ENCODE data around the gene MTFMT. TPM values are rescaled to one million over a fixed set of nuclear protein-coding genes. Genes with fewer than 3 reads are reported as not detected.

MTFMT gene
- total RNA-seq, 1 donor from 2014 or later, result 30.3 TPM

DNA sequence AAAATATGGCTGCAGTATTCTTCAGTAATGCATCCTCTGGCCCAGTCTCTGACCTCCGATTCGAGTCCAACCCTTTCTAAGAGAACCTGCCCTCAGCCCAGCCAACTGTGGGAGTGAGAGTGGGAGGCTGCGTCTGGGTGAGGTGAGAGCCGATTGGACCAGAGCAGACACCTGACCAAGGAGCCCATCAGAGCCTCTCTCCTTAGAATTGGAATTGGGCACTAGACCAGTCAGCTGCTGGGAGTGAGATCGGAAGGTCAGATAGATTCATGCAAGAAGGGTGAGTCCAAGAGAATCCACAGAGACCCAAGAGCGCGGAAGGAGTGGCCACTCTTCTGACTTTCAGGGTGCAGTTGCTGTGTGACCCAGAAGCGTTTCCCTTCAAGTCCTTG, 28.1 kb upstream of the MTFMT start:
- Mint-ChIP-seq H3K4me1 (peaks cover 17% of the 10 kb centered on the region), H3K4me3 (no peak overlapping the region), H3K27ac (no peak overlapping the region), H3K27me3 (ENCODE audit: insufficient read depth, low read depth) (peaks cover 2% of the 10 kb centered on the region), H3K9me3 (peaks cover 4% of the 10 kb centered on the region), H3K36me3 (no peaks in the 10 kb centered on the region)
- TF ChIP-seq EZH2phosphoT487 (IDR thresholded peaks at IDR 0.05), result no peak
- Histone ChIP-seq H3F3A (ENCODE audit: low read depth) (peaks cover 2% of the 10 kb centered on the region), H3K4me2 (no peak overlapping the region), H3K9ac (no peak overlapping the region), H3K4me3 (no peak overlapping the region), H3K79me2 (ENCODE audit: low read depth) (no peaks in the 10 kb centered on the region), H3K9me3 (ENCODE audit: low read depth) (no peaks in the 10 kb centered on the region), H4K20me1 (ENCODE audit: low read depth) (peaks cover 8% of the 10 kb centered on the region), H3K36me3 (no peaks in the 10 kb centered on the region), H2AFZ (replicated peaks) (no peak overlapping the region), H3K27ac (no peak overlapping the region), H3K27me3 (no peaks in the 10 kb centered on the region), H3K4me1 (no peaks in the 10 kb centered on the region)
- no peak for DNase-seq (ENCODE audit: low spot score)

DNA sequence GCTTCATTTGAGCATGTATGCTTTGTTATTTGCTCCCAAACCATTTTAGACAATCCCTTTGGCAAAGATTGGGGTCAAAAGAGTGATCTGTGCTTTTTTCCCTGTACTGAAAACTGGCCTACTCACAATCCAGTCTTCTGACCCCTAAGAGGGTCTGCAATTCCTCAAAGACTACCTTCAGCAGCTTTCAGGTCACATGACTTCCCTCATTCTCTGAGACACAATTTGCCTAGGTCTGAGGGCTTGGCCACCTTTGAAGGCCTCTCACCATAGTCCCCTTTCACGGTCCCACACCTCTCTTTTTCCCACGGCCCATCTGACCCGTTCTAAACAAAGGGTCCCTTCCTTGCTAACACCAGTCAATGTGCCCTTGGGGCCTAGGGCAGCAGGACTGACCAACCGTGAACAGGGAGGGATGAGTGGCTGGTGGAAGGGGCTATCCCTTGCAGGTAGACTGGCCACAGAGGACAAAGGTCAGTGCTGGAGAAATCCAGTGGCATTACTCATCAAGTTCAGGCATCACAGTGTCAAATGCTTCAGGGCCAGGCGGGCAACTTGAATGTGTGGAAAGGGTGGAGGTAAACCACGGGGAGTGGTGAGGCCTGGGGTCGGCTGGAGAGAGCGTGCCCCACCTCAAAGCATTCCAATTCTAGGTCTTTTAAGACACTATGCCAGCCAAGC, 27.6 kb upstream of the MTFMT start:
- Histone ChIP-seq H3K9ac (no peak overlapping the region), H3F3A (ENCODE audit: low read depth) (peaks cover 2% of the 10 kb centered on the region), H3K27me3 (no peaks in the 10 kb centered on the region), H3K36me3 (no peaks in the 10 kb centered on the region), H3K9me3 (ENCODE audit: low read depth) (no peaks in the 10 kb centered on the region), H4K20me1 (ENCODE audit: low read depth) (peaks cover 8% of the 10 kb centered on the region), H3K4me3 (no peak overlapping the region), H3K79me2 (ENCODE audit: low read depth) (no peaks in the 10 kb centered on the region), H3K4me2 (no peak overlapping the region), H3K27ac (no peak overlapping the region), H3K4me1 (no peaks in the 10 kb centered on the region), H2AFZ (replicated peaks) (no peak overlapping the region)
- DNase-seq (ENCODE audit: low spot score), result no peak
- Mint-ChIP-seq H3K9me3 (peaks cover 4% of the 10 kb centered on the region), H3K4me3 (peak overlapping the region; percentile 5), H3K27me3 (ENCODE audit: insufficient read depth, low read depth) (peaks cover under 1% of the 10 kb centered on the region), H3K27ac (no peak overlapping the region), H3K4me1 (peaks cover 17% of the 10 kb centered on the region), H3K36me3 (no peaks in the 10 kb centered on the region)
- no peak for TF ChIP-seq EZH2 (IDR thresholded peaks at IDR 0.05)
- TF ChIP-seq EZH2phosphoT487 (IDR thresholded peaks at IDR 0.05), result no peak
- TF ChIP-seq, protein P1, sequence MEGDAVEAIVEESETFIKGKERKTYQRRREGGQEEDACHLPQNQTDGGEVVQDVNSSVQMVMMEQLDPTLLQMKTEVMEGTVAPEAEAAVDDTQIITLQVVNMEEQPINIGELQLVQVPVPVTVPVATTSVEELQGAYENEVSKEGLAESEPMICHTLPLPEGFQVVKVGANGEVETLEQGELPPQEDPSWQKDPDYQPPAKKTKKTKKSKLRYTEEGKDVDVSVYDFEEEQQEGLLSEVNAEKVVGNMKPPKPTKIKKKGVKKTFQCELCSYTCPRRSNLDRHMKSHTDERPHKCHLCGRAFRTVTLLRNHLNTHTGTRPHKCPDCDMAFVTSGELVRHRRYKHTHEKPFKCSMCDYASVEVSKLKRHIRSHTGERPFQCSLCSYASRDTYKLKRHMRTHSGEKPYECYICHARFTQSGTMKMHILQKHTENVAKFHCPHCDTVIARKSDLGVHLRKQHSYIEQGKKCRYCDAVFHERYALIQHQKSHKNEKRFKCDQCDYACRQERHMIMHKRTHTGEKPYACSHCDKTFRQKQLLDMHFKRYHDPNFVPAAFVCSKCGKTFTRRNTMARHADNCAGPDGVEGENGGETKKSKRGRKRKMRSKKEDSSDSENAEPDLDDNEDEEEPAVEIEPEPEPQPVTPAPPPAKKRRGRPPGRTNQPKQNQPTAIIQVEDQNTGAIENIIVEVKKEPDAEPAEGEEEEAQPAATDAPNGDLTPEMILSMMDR (IDR thresholded peaks at IDR 0.05), result no peak

DNA sequence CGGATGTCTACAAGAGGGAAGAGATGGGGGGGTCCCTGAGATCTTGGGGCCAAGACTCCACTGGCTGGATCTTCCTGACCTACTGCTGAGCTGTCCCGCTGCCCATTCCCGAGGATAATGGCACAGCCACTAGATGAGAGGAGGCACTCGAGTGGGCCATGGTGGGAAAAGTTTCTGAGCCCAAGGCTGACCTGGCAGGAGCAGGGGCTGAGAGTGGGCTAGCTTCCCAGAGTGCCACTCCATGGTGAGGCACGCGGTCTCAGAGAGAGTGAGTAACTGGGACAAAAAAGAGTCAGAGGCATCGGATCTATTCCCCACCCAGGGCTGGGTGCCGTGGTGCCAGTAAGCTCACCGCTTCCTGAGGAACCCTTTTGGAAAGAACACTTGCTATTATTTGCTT, 26.7 kb upstream of the MTFMT start:
- DNase-seq (ENCODE audit: low spot score), result no peak
- peak overlapping the region; percentile 48 for H3K27ac Mint-ChIP-seq
- H4K20me1 ChIP-seq (ENCODE audit: low read depth), result peaks cover 8% of the 10 kb centered on the region
- H3F3A ChIP-seq (ENCODE audit: low read depth), result peaks cover 2% of the 10 kb centered on the region
- no peaks in the 10 kb centered on the region for H3K36me3 Mint-ChIP-seq
- peaks cover 17% of the 10 kb centered on the region for H3K4me1 Mint-ChIP-seq
- H3K27me3 Mint-ChIP-seq (ENCODE audit: insufficient read depth, low read depth), result no peaks in the 10 kb centered on the region
- TF ChIP-seq, protein P1 (IDR thresholded peaks at IDR 0.05), result no peak
- TF ChIP-seq EZH2phosphoT487 (IDR thresholded peaks at IDR 0.05) (no peak), EZH2 (IDR thresholded peaks at IDR 0.05) (no peak)
- H3K9ac ChIP-seq, result no peak overlapping the region
- no peak overlapping the region for H2AFZ ChIP-seq (replicated peaks)
- no peak overlapping the region for H3K4me3 Mint-ChIP-seq
- no peaks in the 10 kb centered on the region for H3K4me1 ChIP-seq
- no peaks in the 10 kb centered on the region for H3K36me3 ChIP-seq
- no peak overlapping the region for H3K27ac ChIP-seq
- H3K4me3 ChIP-seq, result no peak overlapping the region
- no peak overlapping the region for H3K4me2 ChIP-seq
- H3K79me2 ChIP-seq (ENCODE audit: low read depth), result no peaks in the 10 kb centered on the region
- peaks cover 4% of the 10 kb centered on the region for H3K9me3 Mint-ChIP-seq
- H3K27me3 ChIP-seq, result no peaks in the 10 kb centered on the region
- no peaks in the 10 kb centered on the region for H3K9me3 ChIP-seq (ENCODE audit: low read depth)

DNA sequence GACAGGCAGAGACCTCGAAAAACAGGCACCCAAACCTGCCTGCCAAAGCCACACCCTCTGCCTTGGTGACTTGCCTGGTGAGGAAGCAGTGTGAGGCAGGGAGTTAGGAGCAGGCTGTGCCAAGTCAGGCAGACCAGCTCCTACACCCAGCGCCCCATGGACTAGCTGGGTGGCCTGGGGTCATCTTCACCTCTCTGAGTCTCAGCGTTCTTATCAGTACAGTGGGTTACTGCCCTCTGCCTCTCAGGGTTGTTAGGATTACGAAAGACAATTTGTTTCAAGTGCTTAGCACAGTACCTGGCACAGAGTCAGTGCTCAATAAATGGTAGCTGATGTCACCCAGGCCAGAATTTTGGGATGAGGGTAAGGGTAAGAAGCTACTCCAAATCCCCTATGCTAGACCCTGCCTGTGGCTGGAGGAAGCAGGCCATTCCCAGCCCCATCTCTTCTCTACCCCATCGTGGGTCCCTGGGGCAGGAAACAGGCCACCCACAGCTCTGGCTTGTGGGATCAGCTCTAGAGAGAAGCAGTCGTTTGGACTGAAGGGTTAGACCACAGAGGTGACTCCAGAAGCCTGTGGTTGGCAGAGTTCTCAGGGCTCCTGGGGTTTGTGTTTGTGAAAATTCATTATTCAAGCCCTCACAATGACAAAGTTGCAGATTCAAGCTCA, 25.9 kb upstream of the MTFMT start:
- H3K4me2 ChIP-seq, result no peak overlapping the region
- H3K36me3 ChIP-seq, result no peaks in the 10 kb centered on the region
- peaks cover 2% of the 10 kb centered on the region for H3K27me3 ChIP-seq
- H3K4me1 ChIP-seq, result no peaks in the 10 kb centered on the region
- Mint-ChIP-seq H3K36me3 (no peaks in the 10 kb centered on the region), H3K4me1 (peaks cover 19% of the 10 kb centered on the region), H3K9me3 (peaks cover 4% of the 10 kb centered on the region), H3K27ac (peak overlapping the region; percentile 4), H3K4me3 (no peak overlapping the region), H3K27me3 (ENCODE audit: insufficient read depth, low read depth) (no peaks in the 10 kb centered on the region)
- no peak overlapping the region for H3K4me3 ChIP-seq
- H3F3A ChIP-seq (ENCODE audit: low read depth), result peaks cover 2% of the 10 kb centered on the region
- H3K27ac ChIP-seq, result no peak overlapping the region
- no peak for DNase-seq (ENCODE audit: low spot score)
- H3K9ac ChIP-seq, result no peak overlapping the region
- H3K9me3 ChIP-seq (ENCODE audit: low read depth), result no peaks in the 10 kb centered on the region
- TF ChIP-seq EZH2phosphoT487 (IDR thresholded peaks at IDR 0.05) (no peak), EZH2 (IDR thresholded peaks at IDR 0.05) (no peak)
- H2AFZ ChIP-seq (replicated peaks), result no peak overlapping the region
- peaks cover 8% of the 10 kb centered on the region for H4K20me1 ChIP-seq (ENCODE audit: low read depth)
- no peaks in the 10 kb centered on the region for H3K79me2 ChIP-seq (ENCODE audit: low read depth)
